Measurements from ENCODE around the gene GOLGA6L2.
"Not testable (repeated sequence)": the region's sequence is repeated elsewhere in the genome, so short reads cannot be mapped to it uniquely, and the experiment has no call there.

The GOLGA6L2 gene

GRCh38 chr15:23422946-23423708 is 23.9 kb downstream of the GOLGA6L2 start:
- DNase-seq: no peak

- no peak for DNase-seq
These were observed 24.7 kb downstream of the GOLGA6L2 start for GRCh38 chr15:23422099-23422945.

GRCh38 chr15:23420806-23421575 is 26.1 kb downstream of the GOLGA6L2 start:
- no peak for DNase-seq

DNA sequence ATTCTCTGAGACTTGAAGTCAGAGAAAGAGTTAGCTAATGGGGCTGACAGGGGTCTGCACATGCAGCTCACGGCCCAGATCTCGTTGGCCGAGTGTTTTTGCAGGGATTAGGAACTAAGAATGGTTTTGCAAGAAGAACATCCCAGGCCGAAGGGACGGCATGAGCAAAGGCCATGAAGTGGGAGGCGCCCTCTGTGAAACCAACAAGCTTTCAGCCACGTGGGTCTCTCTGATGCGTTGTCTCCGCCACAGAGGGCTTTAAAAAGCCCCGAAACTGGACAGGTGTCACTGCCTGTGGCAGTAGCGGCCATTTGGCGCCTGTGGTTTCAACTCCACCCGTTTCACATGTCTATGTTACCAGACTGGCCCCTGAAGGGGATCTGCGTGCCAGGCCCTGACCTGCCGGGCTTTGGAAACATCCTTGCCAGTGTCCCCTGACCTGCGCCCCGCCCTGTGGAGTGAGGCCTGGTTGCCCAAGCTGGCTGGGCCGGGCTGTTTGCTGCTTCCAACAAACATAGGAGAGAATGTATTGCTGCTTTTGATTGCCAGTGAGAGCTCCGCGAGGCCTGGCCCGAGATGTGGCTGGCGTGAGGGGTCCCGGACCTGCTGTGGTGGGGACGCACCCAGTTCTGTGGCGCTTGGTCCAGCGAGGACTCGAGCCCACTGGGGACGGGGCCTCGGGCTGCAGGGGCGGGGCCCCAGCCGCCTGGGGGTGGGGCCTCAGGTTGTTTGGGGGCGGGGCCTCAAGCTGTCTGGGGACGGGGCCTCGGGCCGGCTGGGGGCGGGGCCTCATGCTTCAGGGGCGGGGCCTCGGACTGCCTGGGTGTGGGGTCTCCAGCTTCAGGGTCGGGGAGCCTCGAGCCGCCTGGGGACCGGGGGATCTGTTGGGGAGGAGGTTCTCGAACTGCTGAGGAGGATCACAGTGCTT is 30.4 kb downstream of the GOLGA6L2 start:
- no peak for DNase-seq

DNA sequence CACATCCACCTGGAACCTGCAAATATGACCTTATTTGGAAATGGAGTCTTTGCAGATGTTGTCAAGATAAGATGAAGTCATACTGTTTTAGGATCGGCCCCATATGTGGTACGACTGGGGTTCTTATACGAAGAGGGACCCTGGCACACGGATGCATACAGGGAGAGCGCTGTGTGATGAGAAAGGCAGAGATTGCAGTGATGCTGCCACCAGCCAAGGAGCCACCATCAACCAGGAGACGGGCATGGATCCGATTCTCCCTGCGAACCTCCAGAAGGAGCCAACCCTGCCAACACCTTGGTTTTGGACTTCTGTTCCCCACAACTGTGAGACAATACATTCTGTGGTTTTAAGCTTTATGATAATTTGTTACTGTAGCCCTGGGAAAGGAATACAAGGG is 31.2 kb downstream of the GOLGA6L2 start:
- DNase-seq: not testable (repeated sequence)

- DNase-seq: no peak
These were observed 31.6 kb downstream of the GOLGA6L2 start for GRCh38 chr15:23415321-23415865.

GRCh38 chr15:23412881-23413600 is 34.0 kb downstream of the GOLGA6L2 start:
- not testable (repeated sequence) for DNase-seq

GRCh38 chr15:23411841-23412240 is 35.2 kb downstream of the GOLGA6L2 start:
- no peak for DNase-seq

- DNase-seq: no peak
These were observed 43.5 kb downstream of the GOLGA6L2 start for GRCh38 chr15:23403550-23403949.

GRCh38 chr15:23402544-23402943 is 44.5 kb downstream of the GOLGA6L2 start:
- DNase-seq: no peak

DNA sequence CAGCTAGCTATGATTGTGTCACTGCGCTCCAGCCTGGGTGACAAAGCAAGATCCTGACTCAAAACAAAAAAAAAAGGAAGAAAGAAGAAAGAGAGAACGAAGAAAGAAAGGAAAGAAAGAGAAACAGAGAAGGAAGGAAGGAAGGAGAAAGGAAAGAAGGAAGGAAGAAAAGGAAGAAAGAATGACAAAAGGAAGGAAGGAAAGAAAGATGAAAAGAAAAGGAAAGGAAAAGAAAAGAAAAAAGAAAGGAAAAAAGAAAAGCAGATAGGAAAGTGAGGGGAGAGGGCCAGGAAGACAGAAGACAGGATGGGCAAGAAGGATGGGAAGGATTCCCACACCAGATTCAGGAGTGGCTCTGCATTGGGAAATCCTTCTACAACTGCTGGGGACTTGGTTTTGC is 44.9 kb downstream of the GOLGA6L2 start:
- DNase-seq: no peak

GRCh38 chr15:23401627-23402026 is 45.4 kb downstream of the GOLGA6L2 start:
- DNase-seq: no peak

GRCh38 chr15:23399207-23399606 is 47.8 kb downstream of the GOLGA6L2 start:
- not testable (repeated sequence) for DNase-seq

DNA sequence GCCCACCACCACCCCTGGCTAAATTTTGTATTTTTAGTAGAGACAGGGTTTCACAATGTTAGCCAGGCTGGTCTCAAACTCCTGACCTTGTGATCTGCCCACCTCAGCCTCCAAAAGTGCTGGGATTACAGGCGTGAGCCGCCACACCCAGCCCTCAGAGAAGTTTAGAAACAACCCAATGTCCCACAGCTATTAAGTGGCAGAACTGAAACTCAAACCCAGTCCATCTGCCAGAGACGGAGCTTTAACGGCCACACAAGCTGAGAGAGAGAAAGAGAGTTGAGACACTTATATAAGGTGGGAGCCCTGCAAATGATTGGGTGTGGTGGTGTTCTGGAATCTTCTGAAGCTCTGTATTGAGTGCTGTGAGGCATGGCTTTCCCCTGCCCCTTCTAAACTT is 48.7 kb downstream of the GOLGA6L2 start:
- not testable (repeated sequence) for DNase-seq

DNA sequence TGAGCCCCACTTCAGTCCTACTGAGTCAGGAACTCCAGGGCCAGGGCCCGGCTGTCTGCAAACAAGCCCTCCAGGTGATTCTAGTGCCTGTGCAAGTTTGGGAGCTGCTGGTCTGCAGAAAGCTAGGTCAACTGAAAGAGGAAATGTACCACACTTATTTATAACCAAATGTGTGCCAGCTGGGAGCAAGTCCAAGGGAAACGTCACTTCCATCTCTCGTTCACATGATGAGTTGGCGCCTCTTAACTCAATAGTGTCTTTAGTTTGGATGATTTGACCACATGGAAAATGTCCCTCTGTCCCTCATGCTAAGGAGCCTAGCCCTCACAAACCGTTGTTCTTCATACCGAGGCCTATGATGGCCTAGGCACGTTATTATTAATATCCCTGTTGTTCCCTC is 49.3 kb downstream of the GOLGA6L2 start:
- DNase-seq: no peak

DNA sequence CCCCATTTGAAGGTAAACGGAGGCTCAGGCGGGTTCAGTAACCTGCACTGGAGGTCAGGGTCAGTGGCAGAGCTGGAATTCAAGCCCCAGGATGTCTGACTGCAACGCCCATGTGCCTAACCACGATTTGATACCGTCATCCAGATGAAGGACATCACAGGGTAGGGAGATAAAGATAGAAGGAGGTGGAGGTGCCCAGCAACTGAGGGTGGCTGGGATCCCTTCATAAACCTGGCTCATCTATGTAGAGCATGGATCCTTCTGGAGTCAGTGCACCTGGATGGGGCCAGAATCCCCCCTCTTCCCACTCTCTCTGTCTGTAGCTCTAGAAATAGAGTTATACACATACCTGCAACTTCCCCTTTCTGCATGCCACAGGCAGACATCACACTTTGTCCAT is 51.2 kb downstream of the GOLGA6L2 start:
- no peak for DNase-seq

DNA sequence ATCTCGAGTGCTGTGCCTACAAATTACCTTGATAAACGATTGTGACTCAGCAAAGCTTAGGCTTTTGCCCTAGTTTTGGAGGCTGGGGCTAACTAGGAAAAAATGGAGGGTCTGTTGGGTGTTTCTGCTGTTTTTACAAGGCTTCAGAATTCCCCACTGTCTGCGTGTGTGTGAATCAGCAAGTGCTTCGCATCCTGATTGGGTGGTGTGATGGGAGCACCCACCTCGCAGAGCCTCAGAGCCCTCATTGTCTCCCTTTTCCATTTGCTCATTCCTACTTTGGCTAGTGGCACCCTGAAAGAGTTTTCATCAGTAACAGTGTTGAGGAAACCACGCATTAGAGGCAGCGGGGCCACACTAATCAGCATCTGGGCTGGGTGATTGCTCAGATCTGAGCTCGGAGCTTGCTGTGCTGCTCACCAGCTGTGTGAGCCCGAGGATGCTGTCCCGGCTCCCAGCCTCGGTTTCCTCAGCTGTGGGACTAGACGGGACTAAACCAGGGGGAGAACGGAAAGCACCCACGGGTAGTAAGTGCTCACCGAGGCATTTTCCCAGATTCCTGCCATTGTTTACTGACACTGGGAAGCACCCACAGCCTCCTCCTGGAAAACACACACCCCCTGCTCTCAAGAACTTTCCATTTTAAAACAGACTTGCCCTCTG is 51.9 kb downstream of the GOLGA6L2 start:
- no peak for DNase-seq

Data from DMS 273 treated with DMSO at 0.1 percent for 48 hours (cell line).